Neural progenitor cell (in vitro differentiated cells): Measurements from ENCODE around the gene SNIP1. TPM values are rescaled to one million over a fixed set of nuclear protein-coding genes. Genes with fewer than 3 reads are reported as not detected.

ENCODE experiments used
- DNase-seq: peaks from one replicate; pipeline ENCODE4 v3.0.0-alpha.2; 2016; ENCODE audit warnings: low spot score
- H2AFZ ChIP-seq: fragments of 200-600 bp; sonication (generic); replicated peaks from 2 replicates; pipeline ENCODE4 v1.6.1; 2016; ENCODE audit warnings: antibody characterized with exemption
- H3F3A ChIP-seq: fragments of 200-600 bp; sonication (generic); 2 replicates; pipeline ENCODE4 v1.6.1; 2016; ENCODE audit warnings: antibody characterized with exemption, low read depth
- H3K27ac ChIP-seq: fragments of 200-600 bp; sonication (generic); 2 replicates; pipeline ENCODE4 v1.5.1; 2016; ENCODE audit warnings: mild to moderate bottlenecking
- H3K27me3 ChIP-seq: fragments of 200-600 bp; sonication (generic); 2 replicates; pipeline ENCODE4 v1.6.1; 2016; ENCODE audit warnings: mild to moderate bottlenecking, moderate library complexity
- H3K36me3 ChIP-seq: fragments of 200-600 bp; sonication (generic); 2 replicates; pipeline ENCODE4 v1.5.1; 2016
- H3K4me1 ChIP-seq: fragments of 200-600 bp; sonication (generic); 2 replicates; pipeline ENCODE4 v1.6.1; 2016; ENCODE audit warnings: mixed run types
- H3K4me2 ChIP-seq: fragments of 200-600 bp; sonication (generic); 2 replicates; pipeline ENCODE4 v1.6.1; 2016
- H3K4me3 ChIP-seq: fragments of 200-600 bp; sonication (generic); 2 replicates; pipeline ENCODE4 v1.5.1; 2016
- H3K79me2 ChIP-seq: fragments of 200-600 bp; sonication (generic); 2 replicates; pipeline ENCODE4 v1.6.1; 2016; ENCODE audit warnings: low read depth
- H3K9ac ChIP-seq: fragments of 200-600 bp; sonication (generic); 2 replicates; pipeline ENCODE4 v1.6.1; 2016
- H3K9me3 ChIP-seq: fragments of 200-600 bp; sonication (generic); 2 replicates; pipeline ENCODE4 v1.5.1; 2016; ENCODE audit warnings: low read depth
- H4K20me1 ChIP-seq: fragments of 200-600 bp; sonication (generic); 2 replicates; pipeline ENCODE4 v1.6.1; 2016; ENCODE audit warnings: low read depth
- H3K27ac Mint-ChIP-seq: 3 replicates; pipeline ENCODE4 v1.8.0; 2021; ENCODE audit warnings: mixed read lengths
- H3K27me3 Mint-ChIP-seq: 2 replicates; pipeline ENCODE4 v1.8.0; 2022; ENCODE audit warnings: low read depth, mild to moderate bottlenecking, inconsistent platforms, moderate library complexity, mixed read lengths; ENCODE audit not compliant: insufficient read depth
- H3K36me3 Mint-ChIP-seq: 3 replicates; pipeline ENCODE4 v1.8.0; 2021; ENCODE audit warnings: mixed read lengths
- H3K4me1 Mint-ChIP-seq: 3 replicates; pipeline ENCODE4 v1.8.0; 2021; ENCODE audit warnings: mixed read lengths
- H3K4me3 Mint-ChIP-seq: 3 replicates; pipeline ENCODE4 v1.8.0; 2021; ENCODE audit warnings: mild to moderate bottlenecking, moderate library complexity, mixed read lengths
- H3K9me3 Mint-ChIP-seq: 3 replicates; pipeline ENCODE4 v1.8.0; 2020; ENCODE audit warnings: mixed read lengths
- CTCF ChIP-seq: fragments of 200-600 bp; sonication (generic); IDR thresholded peaks from 2 replicates; pipeline ENCODE4 v1.5.1; 2017; ENCODE audit warnings: antibody characterized with exemption, mild to moderate bottlenecking
- EZH2 ChIP-seq: fragments of 200-600 bp; sonication (generic); IDR thresholded peaks from 2 replicates; pipeline ENCODE4 v1.6.1; 2017; ENCODE audit warnings: antibody characterized with exemption, mild to moderate bottlenecking, moderate library complexity
- EZH2phosphoT487 ChIP-seq: fragments of 200-600 bp; sonication (generic); IDR thresholded peaks from 2 replicates; pipeline ENCODE4 v1.6.1; 2017; ENCODE audit warnings: antibody characterized with exemption
- microRNA-seq: library from miRNA; unstranded; fragments of <30 nt; microRNA quantifications from one replicate; pipeline ENCODE4, GENCODE V29; 2016
- small RNA-seq: library from RNA; depleted of rRNA; stranded (forward); fragments of <200 nt; gene quantifications from one replicate; pipeline ENCODE3, GENCODE V24; 2015
- total RNA-seq: library from RNA; depleted of rRNA; stranded (reverse); fragments of >200 nt; gene quantifications from 2 replicates; pipeline ENCODE4 v1.2.3, GENCODE V29; 2015; ENCODE audit warnings: low replicate concordance

SNIP1 gene
- total RNA-seq, 1 donor from 2014 or later, result 15.4 TPM

GRCh38 chr1:37486680-37487618 lies 67.1 kb downstream of the SNIP1 start:
- no peak overlapping the region for H2AFZ ChIP-seq
- H3K27ac ChIP-seq, result no peak overlapping the region
- H3K27me3 Mint-ChIP-seq, result peaks cover 1% of the 10 kb centered on the region
- no peaks in the 10 kb centered on the region for H3K4me1 ChIP-seq
- H3K9ac ChIP-seq, result no peak overlapping the region
- no peaks in the 10 kb centered on the region for H3K9me3 Mint-ChIP-seq
- H3K27me3 ChIP-seq, result no peaks in the 10 kb centered on the region
- DNase-seq, result peak; percentile 77
- no peak overlapping the region for H3K4me3 ChIP-seq
- no peaks in the 10 kb centered on the region for H3K9me3 ChIP-seq
- no peak for TF ChIP-seq EZH2
- TF ChIP-seq CTCF, result peak; percentile 96
- H3K36me3 ChIP-seq, result no peaks in the 10 kb centered on the region
- H3K36me3 Mint-ChIP-seq, result peaks cover 2% of the 10 kb centered on the region
- H3F3A ChIP-seq, result no peaks in the 10 kb centered on the region
- H3K4me1 Mint-ChIP-seq, result no peaks in the 10 kb centered on the region
- H3K4me3 Mint-ChIP-seq, result no peak overlapping the region
- peak overlapping the region; percentile 10 for H3K27ac Mint-ChIP-seq
- no peaks in the 10 kb centered on the region for H4K20me1 ChIP-seq
- no peaks in the 10 kb centered on the region for H3K79me2 ChIP-seq
- no peak overlapping the region for H3K4me2 ChIP-seq

GRCh38 chr1:37485902-37486679 lies 68.0 kb downstream of the SNIP1 start:
- Histone ChIP-seq H3K36me3 (no peaks in the 10 kb centered on the region), H3K9me3 (no peaks in the 10 kb centered on the region), H2AFZ (no peak overlapping the region)

More at GRCh38 chr1:37485902-37486679, 68.0 kb downstream of the SNIP1 start:
- H3F3A ChIP-seq, result no peaks in the 10 kb centered on the region
- TF ChIP-seq EZH2phosphoT487, result no peak
- TF ChIP-seq CTCF, result no peak
- TF ChIP-seq EZH2, result no peak
- H3K4me1 ChIP-seq, result no peaks in the 10 kb centered on the region
- no peak overlapping the region for H3K4me2 ChIP-seq
- H3K27me3 ChIP-seq, result no peaks in the 10 kb centered on the region
- H3K4me3 Mint-ChIP-seq, result no peak overlapping the region
- H3K27ac Mint-ChIP-seq, result no peak overlapping the region
- peaks cover 2% of the 10 kb centered on the region for H3K36me3 Mint-ChIP-seq
- no peak overlapping the region for H3K27ac ChIP-seq
- no peaks in the 10 kb centered on the region for H4K20me1 ChIP-seq
- no peak overlapping the region for H3K4me3 ChIP-seq
- peaks cover 3% of the 10 kb centered on the region for H3K27me3 Mint-ChIP-seq
- no peaks in the 10 kb centered on the region for H3K4me1 Mint-ChIP-seq
- H3K9ac ChIP-seq, result no peak overlapping the region
- H3K79me2 ChIP-seq, result no peaks in the 10 kb centered on the region
- no peaks in the 10 kb centered on the region for H3K9me3 Mint-ChIP-seq
- DNase-seq, result no peak

Small RNA genes lying within 50 kb of the gene (microRNA-seq; reads per million reads assigned to microRNA genes)
- gene MIR5581, result 0.54 reads per million

Small RNA genes lying within 50 kb of the gene (small RNA-seq; reads per million reads assigned to genes)
- gene AL034379.1 (not detected), gene MIR5581 (not detected)

Other genes with a start within 250 kb of the SNIP1 start
- gene ZC3H12A, start 79.7 kb downstream of the SNIP1 start, total RNA-seq, result 1.2 and 3.5 TPM in 2 replicates
- gene MEAF6, start 39.5 kb downstream of the SNIP1 start, total RNA-seq, result 83.4 and 127 TPM in 2 replicates
- gene DNALI1, start 2.6 kb upstream of the SNIP1 start, total RNA-seq, result 30.3 and 36.5 TPM in 2 replicates
- gene GNL2, start 41.6 kb upstream of the SNIP1 start, total RNA-seq, result 48.9 and 67.1 TPM in 2 replicates
- gene RSPO1, start 80.6 kb upstream of the SNIP1 start, total RNA-seq, result 0.67 and 0.93 TPM in 2 replicates
- 49.3 and 65.0 TPM in 2 replicates for gene CDCA8, start 138.2 kb upstream of the SNIP1 start, total RNA-seq
- 0.53 TPM in 1 of 2 replicates, not detected in the other for gene EPHA10, start 210.8 kb upstream of the SNIP1 start, total RNA-seq
- 0.24 and 0.40 TPM in 2 replicates for gene MANEAL, start 239.6 kb upstream of the SNIP1 start, total RNA-seq